ENCODE data around the gene PYDC2.
"Not testable (repeated sequence)": the region's sequence is repeated elsewhere in the genome, so short reads cannot be mapped to it uniquely, and the experiment has no call there.

PYDC2 gene

GRCh38 chr3:191470545-191470944, 9.6 kb downstream of the PYDC2 start:
- DNase-seq = no peak

GRCh38 chr3:191473661-191474198, 12.8 kb downstream of the PYDC2 start:
- no peak for DNase-seq

- DNase-seq = no peak
These were observed 15.3 kb downstream of the PYDC2 start for GRCh38 chr3:191476066-191476772.

GRCh38 chr3:191483994-191484393, 23.0 kb downstream of the PYDC2 start:
- DNase-seq = not testable (repeated sequence)

- DNase-seq = no peak
These were observed 23.5 kb downstream of the PYDC2 start for GRCh38 chr3:191484461-191484860.

GRCh38 chr3:191492601-191493000, 31.6 kb downstream of the PYDC2 start:
- no peak for DNase-seq

DNA sequence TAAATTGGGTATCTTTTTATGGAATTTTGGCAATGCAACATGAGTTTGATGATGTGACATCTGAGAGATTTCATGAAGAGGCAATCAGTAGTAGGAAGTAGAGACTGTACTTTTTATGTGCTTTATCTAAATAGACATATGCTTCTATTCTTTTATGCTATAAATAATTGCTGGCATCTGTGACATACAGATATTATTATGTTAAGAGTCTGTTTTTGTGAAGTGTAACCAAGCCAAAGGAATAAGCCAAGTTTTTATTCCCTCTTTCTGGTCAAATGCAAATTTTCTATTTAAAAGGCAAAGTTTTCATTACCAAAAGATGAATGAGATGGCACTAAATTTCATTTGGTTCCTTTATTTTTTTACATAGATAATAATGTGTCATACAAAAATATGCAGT, 32.4 kb downstream of the PYDC2 start:
- no peak for DNase-seq

DNA sequence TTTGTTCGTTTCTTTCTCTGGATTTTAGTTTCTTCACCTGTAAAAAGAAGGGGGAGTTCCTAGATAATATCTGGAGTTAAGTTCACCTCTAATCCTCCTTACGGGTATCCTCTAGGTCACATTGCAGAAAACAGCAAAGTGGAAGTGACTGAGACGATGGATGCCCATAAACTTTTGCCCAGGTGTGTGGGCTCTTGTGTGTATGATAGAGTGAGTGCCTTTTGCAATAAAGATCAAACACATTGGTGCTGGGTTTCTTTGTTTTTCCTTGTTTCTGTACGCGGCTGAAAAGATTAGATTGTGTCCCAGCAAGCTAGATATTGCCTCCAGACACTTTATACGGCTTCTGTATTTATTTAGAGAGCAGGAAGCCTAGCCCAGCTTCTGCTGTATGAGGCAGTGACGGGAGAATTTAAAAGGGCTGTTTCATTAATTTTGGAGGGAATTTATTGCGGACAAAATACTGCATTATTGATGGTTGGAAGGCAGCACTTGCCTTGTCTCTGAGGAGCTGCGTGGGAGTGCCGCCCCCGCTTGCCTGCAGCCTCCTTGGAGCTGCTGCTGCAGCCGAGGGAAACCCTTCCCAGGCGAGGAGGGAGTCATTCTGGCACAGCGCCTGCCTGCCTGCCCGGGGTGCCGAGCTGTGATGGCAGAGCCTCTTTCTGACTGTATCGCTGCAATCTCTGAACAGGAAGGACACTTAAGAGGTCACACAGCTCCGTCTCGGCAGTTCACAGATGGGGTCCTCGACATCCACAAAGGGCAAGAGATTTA, 38.5 kb downstream of the PYDC2 start:
- no peak for DNase-seq

GRCh38 chr3:191500892-191501291, 39.9 kb downstream of the PYDC2 start:
- no peak for DNase-seq

- no peak for DNase-seq
These were observed 41.6 kb downstream of the PYDC2 start for GRCh38 chr3:191502583-191502982.

GRCh38 chr3:191509078-191509477, 48.1 kb downstream of the PYDC2 start:
- no peak for DNase-seq

All from cortex of kidney (tissue), 1 donor.